GM12878 (cell line): ENCODE measurements around the gene ETNK1. TPM values are rescaled to one million over a fixed set of nuclear protein-coding genes. Genes with fewer than 3 reads are reported as not detected.

Experiments
- CHD4 ChIP-seq: fragments of 200-600 bp; sonication (generic); IDR thresholded peaks from 2 replicates; pipeline ENCODE4 v1.6.1; 2016; ENCODE audit warnings: mild to moderate bottlenecking
- HCFC1 ChIP-seq: fragments of 150-350 bp; IDR thresholded peaks from 2 replicates; pipeline ENCODE4 v1.6.1; 2014; ENCODE audit warnings: low read length
- HDGF ChIP-seq: fragments of 450-650 bp; IDR thresholded peaks from 2 replicates; pipeline ENCODE4 v1.6.1; 2016; ENCODE audit warnings: antibody characterized with exemption
- MYB ChIP-seq: fragments of 150-350 bp; IDR thresholded peaks from 2 replicates; pipeline ENCODE4 v1.6.1; 2014; ENCODE audit warnings: mild to moderate bottlenecking, low read depth, low read length, borderline replicate concordance
- MYC ChIP-seq: IDR thresholded peaks from 2 replicates; pipeline ENCODE4 v1.6.1; 2011; ENCODE audit warnings: mild to moderate bottlenecking, low read length, moderate library complexity, inconsistent platforms; ENCODE audit not compliant: insufficient read depth, insufficient replicate concordance, insufficient read length, severe bottlenecking
- NFYA ChIP-seq: IDR thresholded peaks from 2 replicates; pipeline ENCODE4 v1.6.1; 2011; ENCODE audit warnings: low read depth, mild to moderate bottlenecking, low read length, improper control_type of control experiment, borderline replicate concordance
- POU2F2 ChIP-seq: IDR thresholded peaks from 3 replicates; pipeline ENCODE4 v1.6.1; 2011; ENCODE audit warnings: low read depth, mild to moderate bottlenecking, low read length, borderline replicate concordance
- RAD51 ChIP-seq: fragments of 450-650 bp; IDR thresholded peaks from 2 replicates; pipeline ENCODE4 v1.6.1; 2016; ENCODE audit warnings: moderate library complexity, mild to moderate bottlenecking, inconsistent platforms
- RCOR1 ChIP-seq: conservative IDR thresholded peaks from 2 replicates; pipeline ENCODE4 v1.6.1; 2012; ENCODE audit warnings: low read depth, low read length, improper control_type of control experiment
- RFX5 ChIP-seq: IDR thresholded peaks from 2 replicates; pipeline ENCODE4 v1.6.1; 2011; ENCODE audit warnings: low read depth, low read length, improper control_type of control experiment
- SMC3 ChIP-seq: IDR thresholded peaks from 2 replicates; pipeline ENCODE4 v1.6.1; 2011; ENCODE audit warnings: low read length, improper control_type of control experiment, borderline replicate concordance
- SRF ChIP-seq, 2 experiments: IDR thresholded peaks; 2 replicates each; pipeline ENCODE4 v1.6.1; 2011; ENCODE audit warnings: low read depth in 2 of 2, low read length in 2 of 2, mild to moderate bottlenecking in 1 of 2, moderate library complexity in 1 of 2
- SUPT20H ChIP-seq: IDR thresholded peaks from 2 replicates; pipeline ENCODE4 v1.6.1; 2011; ENCODE audit warnings: low read depth, mild to moderate bottlenecking, low read length, moderate library complexity, borderline replicate concordance; ENCODE audit not compliant: control insufficient read depth
- YY1 ChIP-seq: IDR thresholded peaks from 2 replicates; pipeline ENCODE4 v1.6.1; 2011; ENCODE audit warnings: low read depth, mild to moderate bottlenecking, low read length
- ZSCAN29 ChIP-seq: fragments of 450-650 bp; IDR thresholded peaks from 2 replicates; pipeline ENCODE4 v1.6.1; 2017; ENCODE audit warnings: mild to moderate bottlenecking, moderate library complexity
- polyA plus RNA-seq, 11 experiments: library from polyadenylated mRNA; depleted of rRNA in 4 of 11; unstranded in 6 of 11; stranded (reverse) in 5 of 11; fragments of >200 nt; fragmentation: Nextera tagmentation in 4 of 11; fragmentation: Illumina TruSeq in 1 of 11; extraction: Ambion mirVana in 4 of 11; extraction: Trizol in 1 of 11; gene quantifications; 1 replicate in 1 of 11; 2 replicates in 10 of 11; pipeline versions ENCODE4 v1.2.1 to v1.2.3, GENCODE V29; 2011 to 2016; ENCODE audit warnings: inconsistent platforms in 2 of 11, missing spikeins in 2 of 11, low read depth in 1 of 11
- total RNA-seq, 4 experiments: library from RNA; depleted of rRNA in 3 of 4; stranded (reverse); fragments of >200 nt in 3 of 4; fragmentation: Illumina TruSeq in 1 of 4; extraction: Trizol in 1 of 4; gene quantifications; 2 replicates each; pipeline versions ENCODE4 v1.2.1 to v1.2.3, GENCODE V29; 2013 to 2021
- TF ChIP-seq, protein P1 (sequence below): fragments of 450-650 bp; IDR thresholded peaks from 2 replicates; pipeline ENCODE4 v1.6.1; 2017; ENCODE audit warnings: mild to moderate bottlenecking, low read depth, inconsistent platforms; ENCODE audit not compliant: poor library complexity, severe bottlenecking
- TF ChIP-seq, protein P2 (sequence below): IDR thresholded peaks from 2 replicates; pipeline ENCODE4 v1.6.1; 2011; ENCODE audit warnings: borderline replicate concordance, low read depth, mild to moderate bottlenecking, moderate library complexity, low read length; ENCODE audit not compliant: insufficient read depth, poor library complexity, severe bottlenecking
- TF ChIP-seq, protein P3 (sequence below): fragments of 450-650 bp; conservative IDR thresholded peaks from 2 replicates; pipeline ENCODE4 v1.6.1; 2017; ENCODE audit warnings: mild to moderate bottlenecking, moderate library complexity
- TF ChIP-seq, protein P4 (sequence below): fragments of 450-650 bp; IDR thresholded peaks from 2 replicates; pipeline ENCODE4 v1.6.1; 2017; ENCODE audit warnings: low read depth, mild to moderate bottlenecking, moderate library complexity
- TF ChIP-seq, protein P5 (sequence below): fragments of 150-350 bp; IDR thresholded peaks from 2 replicates; pipeline ENCODE4 v1.6.1; 2016; ENCODE audit warnings: low read depth, low read length

The ETNK1 gene
- total and polyA plus RNA-seq, 10 of the 15 experiments (the other 5 are each of a cell fraction or from before 2014, with no cell fraction given): 12.3 to 69.4 (median 34.2) TPM

DNA sequence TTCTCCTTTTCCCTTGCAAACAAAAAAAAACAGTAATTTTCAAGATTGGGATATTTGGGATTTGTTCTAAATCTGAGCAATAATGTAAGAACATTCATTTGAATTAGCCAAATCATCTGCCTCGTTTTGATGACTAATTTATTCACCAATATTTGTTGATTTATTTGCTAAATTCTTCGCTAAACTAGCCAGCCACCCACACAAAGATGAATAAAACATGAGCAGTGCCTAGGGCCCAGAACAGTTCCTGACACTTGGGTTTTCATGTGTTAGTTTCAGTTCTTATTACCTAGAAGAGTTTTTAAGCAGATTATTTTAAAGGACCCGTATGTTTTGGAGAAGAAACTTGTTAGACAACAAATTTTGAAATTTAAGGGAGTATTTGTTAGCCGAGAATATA is 1.4 kb downstream of the ETNK1 start (continued):
- TF ChIP-seq, protein P1, sequence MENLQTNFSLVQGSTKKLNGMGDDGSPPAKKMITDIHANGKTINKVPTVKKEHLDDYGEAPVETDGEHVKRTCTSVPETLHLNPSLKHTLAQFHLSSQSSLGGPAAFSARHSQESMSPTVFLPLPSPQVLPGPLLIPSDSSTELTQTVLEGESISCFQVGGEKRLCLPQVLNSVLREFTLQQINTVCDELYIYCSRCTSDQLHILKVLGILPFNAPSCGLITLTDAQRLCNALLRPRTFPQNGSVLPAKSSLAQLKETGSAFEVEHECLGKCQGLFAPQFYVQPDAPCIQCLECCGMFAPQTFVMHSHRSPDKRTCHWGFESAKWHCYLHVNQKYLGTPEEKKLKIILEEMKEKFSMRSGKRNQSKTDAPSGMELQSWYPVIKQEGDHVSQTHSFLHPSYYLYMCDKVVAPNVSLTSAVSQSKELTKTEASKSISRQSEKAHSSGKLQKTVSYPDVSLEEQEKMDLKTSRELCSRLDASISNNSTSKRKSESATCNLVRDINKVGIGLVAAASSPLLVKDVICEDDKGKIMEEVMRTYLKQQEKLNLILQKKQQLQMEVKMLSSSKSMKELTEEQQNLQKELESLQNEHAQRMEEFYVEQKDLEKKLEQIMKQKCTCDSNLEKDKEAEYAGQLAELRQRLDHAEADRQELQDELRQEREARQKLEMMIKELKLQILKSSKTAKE: peak; percentile 29
- TF ChIP-seq RCOR1 (no peak), YY1 (no peak), SRF (IDR thresholded peaks at IDR 0.05; ENCODE audit: low read depth in 2 of 2, low read length in 2 of 2) (no peak), SUPT20H (no peak), POU2F2 (peak; percentile 34; the same call in 1 of the 3 replicates), HDGF (no peak), MYC (no peak), RFX5 (no peak), ZSCAN29 (no peak), RAD51 (no peak), SMC3 (no peak), CHD4 (no peak), NFYA (no peak), HCFC1 (no peak), MYB (no peak)
- TF ChIP-seq, protein P2, sequence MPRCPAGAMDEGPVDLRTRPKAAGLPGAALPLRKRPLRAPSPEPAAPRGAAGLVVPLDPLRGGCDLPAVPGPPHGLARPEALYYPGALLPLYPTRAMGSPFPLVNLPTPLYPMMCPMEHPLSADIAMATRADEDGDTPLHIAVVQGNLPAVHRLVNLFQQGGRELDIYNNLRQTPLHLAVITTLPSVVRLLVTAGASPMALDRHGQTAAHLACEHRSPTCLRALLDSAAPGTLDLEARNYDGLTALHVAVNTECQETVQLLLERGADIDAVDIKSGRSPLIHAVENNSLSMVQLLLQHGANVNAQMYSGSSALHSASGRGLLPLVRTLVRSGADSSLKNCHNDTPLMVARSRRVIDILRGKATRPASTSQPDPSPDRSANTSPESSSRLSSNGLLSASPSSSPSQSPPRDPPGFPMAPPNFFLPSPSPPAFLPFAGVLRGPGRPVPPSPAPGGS: no peak
- TF ChIP-seq, protein P3, sequence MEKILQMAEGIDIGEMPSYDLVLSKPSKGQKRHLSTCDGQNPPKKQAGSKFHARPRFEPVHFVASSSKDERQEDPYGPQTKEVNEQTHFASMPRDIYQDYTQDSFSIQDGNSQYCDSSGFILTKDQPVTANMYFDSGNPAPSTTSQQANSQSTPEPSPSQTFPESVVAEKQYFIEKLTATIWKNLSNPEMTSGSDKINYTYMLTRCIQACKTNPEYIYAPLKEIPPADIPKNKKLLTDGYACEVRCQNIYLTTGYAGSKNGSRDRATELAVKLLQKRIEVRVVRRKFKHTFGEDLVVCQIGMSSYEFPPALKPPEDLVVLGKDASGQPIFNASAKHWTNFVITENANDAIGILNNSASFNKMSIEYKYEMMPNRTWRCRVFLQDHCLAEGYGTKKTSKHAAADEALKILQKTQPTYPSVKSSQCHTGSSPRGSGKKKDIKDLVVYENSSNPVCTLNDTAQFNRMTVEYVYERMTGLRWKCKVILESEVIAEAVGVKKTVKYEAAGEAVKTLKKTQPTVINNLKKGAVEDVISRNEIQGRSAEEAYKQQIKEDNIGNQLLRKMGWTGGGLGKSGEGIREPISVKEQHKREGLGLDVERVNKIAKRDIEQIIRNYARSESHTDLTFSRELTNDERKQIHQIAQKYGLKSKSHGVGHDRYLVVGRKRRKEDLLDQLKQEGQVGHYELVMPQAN: no peak
- TF ChIP-seq, protein P4, sequence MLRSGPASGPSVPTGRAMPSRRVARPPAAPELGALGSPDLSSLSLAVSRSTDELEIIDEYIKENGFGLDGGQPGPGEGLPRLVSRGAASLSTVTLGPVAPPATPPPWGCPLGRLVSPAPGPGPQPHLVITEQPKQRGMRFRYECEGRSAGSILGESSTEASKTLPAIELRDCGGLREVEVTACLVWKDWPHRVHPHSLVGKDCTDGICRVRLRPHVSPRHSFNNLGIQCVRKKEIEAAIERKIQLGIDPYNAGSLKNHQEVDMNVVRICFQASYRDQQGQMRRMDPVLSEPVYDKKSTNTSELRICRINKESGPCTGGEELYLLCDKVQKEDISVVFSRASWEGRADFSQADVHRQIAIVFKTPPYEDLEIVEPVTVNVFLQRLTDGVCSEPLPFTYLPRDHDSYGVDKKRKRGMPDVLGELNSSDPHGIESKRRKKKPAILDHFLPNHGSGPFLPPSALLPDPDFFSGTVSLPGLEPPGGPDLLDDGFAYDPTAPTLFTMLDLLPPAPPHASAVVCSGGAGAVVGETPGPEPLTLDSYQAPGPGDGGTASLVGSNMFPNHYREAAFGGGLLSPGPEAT: peak; percentile 34; the same call in 1 of the 2 replicates
- TF ChIP-seq, protein P5, sequence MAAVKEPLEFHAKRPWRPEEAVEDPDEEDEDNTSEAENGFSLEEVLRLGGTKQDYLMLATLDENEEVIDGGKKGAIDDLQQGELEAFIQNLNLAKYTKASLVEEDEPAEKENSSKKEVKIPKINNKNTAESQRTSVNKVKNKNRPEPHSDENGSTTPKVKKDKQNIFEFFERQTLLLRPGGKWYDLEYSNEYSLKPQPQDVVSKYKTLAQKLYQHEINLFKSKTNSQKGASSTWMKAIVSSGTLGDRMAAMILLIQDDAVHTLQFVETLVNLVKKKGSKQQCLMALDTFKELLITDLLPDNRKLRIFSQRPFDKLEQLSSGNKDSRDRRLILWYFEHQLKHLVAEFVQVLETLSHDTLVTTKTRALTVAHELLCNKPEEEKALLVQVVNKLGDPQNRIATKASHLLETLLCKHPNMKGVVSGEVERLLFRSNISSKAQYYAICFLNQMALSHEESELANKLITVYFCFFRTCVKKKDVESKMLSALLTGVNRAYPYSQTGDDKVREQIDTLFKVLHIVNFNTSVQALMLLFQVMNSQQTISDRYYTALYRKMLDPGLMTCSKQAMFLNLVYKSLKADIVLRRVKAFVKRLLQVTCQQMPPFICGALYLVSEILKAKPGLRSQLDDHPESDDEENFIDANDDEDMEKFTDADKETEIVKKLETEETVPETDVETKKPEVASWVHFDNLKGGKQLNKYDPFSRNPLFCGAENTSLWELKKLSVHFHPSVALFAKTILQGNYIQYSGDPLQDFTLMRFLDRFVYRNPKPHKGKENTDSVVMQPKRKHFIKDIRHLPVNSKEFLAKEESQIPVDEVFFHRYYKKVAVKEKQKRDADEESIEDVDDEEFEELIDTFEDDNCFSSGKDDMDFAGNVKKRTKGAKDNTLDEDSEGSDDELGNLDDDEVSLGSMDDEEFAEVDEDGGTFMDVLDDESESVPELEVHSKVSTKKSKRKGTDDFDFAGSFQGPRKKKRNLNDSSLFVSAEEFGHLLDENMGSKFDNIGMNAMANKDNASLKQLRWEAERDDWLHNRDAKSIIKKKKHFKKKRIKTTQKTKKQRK: no peak
